GM10248 (cell line): ENCODE results near the gene DPP10.

Experiments used
- CTCF ChIA-PET: fragments of 300-600 bp; sonication (Branson Sonifier 250); formaldehyde crosslinking; extraction: SDS; loops from one replicate; lab custom pipeline; 2021; ENCODE audit warnings: antibody characterized with exemption; lab: Yijun Ruan, JAX
- POLR2A ChIA-PET: fragments of 350-650 bp; sonication (Branson Sonifier 250); formaldehyde crosslinking; extraction: SDS; loops from one replicate; lab custom pipeline; 2020; ENCODE audit warnings: antibody characterized with exemption; lab: Yijun Ruan, JAX
- DNase-seq: peaks from one replicate; pipeline ENCODE4 v3.0.0; 2012; ENCODE audit errors: extremely low spot score
- CTCF ChIP-seq: IDR thresholded peaks from 2 replicates; pipeline ENCODE4 v1.5.1; 2012; ENCODE audit warnings: mild to moderate bottlenecking, low read depth; ENCODE audit errors: extremely low read depth, missing control alignments, control extremely low read depth

The DPP10 gene

GRCh38 chr2:115129536-115129935 is 687.1 kb downstream of the DPP10 start:
- no peak for DNase-seq
- TF ChIP-seq CTCF: no peak
- POLR2A ChIA-PET: no interaction called here
- CTCF ChIA-PET: no interaction called here

- ChIA-PET POLR2A (no interaction called here), CTCF (no interaction called here)
- DNase-seq: no peak
- no peak for TF ChIP-seq CTCF
Observed at GRCh38 chr2:115160531-115161080, 718.2 kb downstream of the DPP10 start.

- no peak for DNase-seq
- TF ChIP-seq CTCF: no peak
- ChIA-PET POLR2A (no interaction called here), CTCF (no interaction called here)
Observed at GRCh38 chr2:115161081-115161770, 718.8 kb downstream of the DPP10 start.

GRCh38 chr2:115161771-115162493 is 719.5 kb downstream of the DPP10 start:
- TF ChIP-seq CTCF: no peak
- DNase-seq: no peak
- POLR2A ChIA-PET: no interaction called here
- CTCF ChIA-PET: no interaction called here

DNA sequence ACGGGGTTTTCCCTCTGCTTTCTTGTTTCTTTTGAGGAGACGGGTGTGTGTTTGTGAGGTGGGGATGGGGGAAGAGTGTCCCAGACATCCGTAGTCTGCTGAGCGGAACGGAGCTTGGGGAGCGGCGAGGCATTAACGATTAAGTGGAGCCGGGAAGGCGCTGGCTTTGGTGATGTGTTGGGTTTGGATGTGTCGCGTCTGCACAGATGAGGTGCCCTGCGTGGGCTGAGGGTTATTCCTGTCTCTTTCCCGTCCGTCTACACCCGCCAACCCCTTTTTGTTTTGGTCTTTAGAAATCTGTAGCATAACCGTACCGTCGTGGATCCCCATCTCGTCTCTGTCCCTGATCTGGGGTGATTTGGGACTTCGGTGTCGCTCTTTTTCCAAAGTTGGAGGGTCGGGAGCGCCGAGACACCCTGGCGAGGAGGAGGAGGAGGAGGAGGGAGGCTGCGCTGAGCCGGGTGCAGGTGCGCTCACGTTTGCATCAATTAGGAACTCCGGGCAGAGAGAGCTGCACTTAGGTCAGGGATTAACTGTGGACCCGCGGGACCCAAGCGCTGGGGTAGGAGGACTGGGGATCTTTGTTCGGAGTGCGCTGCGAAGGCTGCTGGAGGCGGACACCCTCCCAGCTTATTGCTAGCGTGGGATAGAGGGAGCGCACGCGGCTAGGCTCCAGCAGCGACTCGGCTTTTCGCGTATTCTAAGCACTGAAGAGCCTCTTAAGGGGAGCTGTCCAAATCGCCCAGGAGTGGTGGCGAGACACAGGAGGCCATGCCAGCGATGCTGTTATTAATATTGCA is 720.3 kb downstream of the DPP10 start:
- no peak for DNase-seq

More for the DNA sequence above, 720.3 kb downstream of the DPP10 start:
- ChIA-PET CTCF (no interaction called here), POLR2A (no interaction called here)
- no peak for TF ChIP-seq CTCF
